Activated CD8-positive, alpha-beta T cell treated with anti-CD3 and anti-CD28 coated beads for 36 hours (primary cell): ENCODE measurements around the gene EIF4E2. TPM values are rescaled to one million over a fixed set of nuclear protein-coding genes. Genes with fewer than 3 reads are reported as not detected.
A peak's percentile ranks its signal among the peaks of the same experiment; 100 is the strongest.

Experiments
- ATAC-seq: fragments of 200-7000 bp; cut with Tn5 transposase; one replicate; pipeline ENCODE4 v1.10.0; 2021; ENCODE audit warnings: mild to moderate bottlenecking, moderate library complexity
- CTCF ChIA-PET: fragments of 350-600 bp; sonication (Branson Sonifier 250); formaldehyde crosslinking; loops from one replicate; lab custom pipeline; 2021; ENCODE audit warnings: antibody characterized with exemption; lab: Charles Lee
- POLR2A ChIA-PET: fragments of 350-600 bp; sonication (Branson Sonifier 250); formaldehyde crosslinking; loops from one replicate; lab custom pipeline; 2021; ENCODE audit warnings: antibody characterized with exemption; lab: Charles Lee
- DNase-seq: peaks from one replicate; pipeline ENCODE4 v3.0.0-alpha.2; 2020
- H3K27ac Mint-ChIP-seq: one replicate; pipeline ENCODE4 v1.8.0; 2021; ENCODE audit warnings: mild to moderate bottlenecking, mixed read lengths
- H3K27me3 Mint-ChIP-seq: one replicate; pipeline ENCODE4 v1.8.0; 2021; ENCODE audit warnings: mixed read lengths
- H3K36me3 Mint-ChIP-seq: one replicate; pipeline ENCODE4 v1.8.0; 2021; ENCODE audit warnings: low read depth, mixed read lengths
- H3K4me1 Mint-ChIP-seq: one replicate; pipeline ENCODE4 v1.8.0; 2021; ENCODE audit warnings: low read depth, mixed read lengths
- H3K4me3 Mint-ChIP-seq: one replicate; pipeline ENCODE4 v1.8.0; 2021; ENCODE audit warnings: mild to moderate bottlenecking, moderate library complexity, mixed read lengths
- H3K9me3 Mint-ChIP-seq: one replicate; pipeline ENCODE4 v1.8.0; 2021; ENCODE audit warnings: mixed read lengths
- CTCF ChIP-seq: fragments of 200-600 bp; IDR thresholded peaks from one replicate; pipeline ENCODE4 v1.8.0; 2022; ENCODE audit warnings: antibody characterized with exemption, mild to moderate bottlenecking
- intact Hi-C: fragments of 100-400 bp; cut with micrococcal nuclease; formaldehyde crosslinking; loops from one replicate; pipeline ENCODE4 v1.10.0; 2022
- total RNA-seq, 2 experiments: library from RNA; stranded (reverse); gene quantifications; one replicate each; pipeline ENCODE4 v1.2.3, GENCODE V29; 2021

EIF4E2 gene
- total RNA-seq, 2 experiments from 2014 or later, result 49.2 to 50.4 TPM

- Mint-ChIP-seq H3K36me3 (no peaks in the 10 kb centered on the region), H3K27me3 (peaks cover 4% of the 10 kb centered on the region), H3K4me3 (no peak within 1 kb of the TSS), H3K27ac (no peak within 1 kb of the TSS), H3K4me1 (peaks cover 9% of the 10 kb centered on the region), H3K9me3 (peaks cover 2% of the 10 kb centered on the region)
- POLR2A ChIA-PET, result interaction anchor here (0.6 to 1.7 kb wide), 3 partner anchors 8 to 14 kb away, joined by 3 to 6 read pairs (median 3); no protein-coding TSS in a partner anchor
- no peak for ATAC-seq
- no peak for DNase-seq
- no peak for TF ChIP-seq CTCF
- CTCF ChIA-PET, result no interaction called here
- intact Hi-C loops, result no loop called here
Measured at GRCh38 chr2:232539298-232540231, 10.9 kb upstream of the EIF4E2 start, which contains the start of gene CHRNG. TSS of gene CHRNG (plus strand) at chr2:232539692. CDS start at chr2:232539748, 56 bp downstream.

GRCh38 chr2:232540441-232541041, 9.9 kb upstream of the EIF4E2 start:
- peaks cover 11% of the 10 kb centered on the region for H3K4me1 Mint-ChIP-seq
- intact Hi-C loops, result no loop called here
- TF ChIP-seq CTCF, result no peak
- DNase-seq (no peak), ATAC-seq (no peak)
- peaks cover 5% of the 10 kb centered on the region for H3K36me3 Mint-ChIP-seq
- peaks cover 2% of the 10 kb centered on the region for H3K9me3 Mint-ChIP-seq
- H3K4me3 Mint-ChIP-seq, result no peak overlapping the region
- ChIA-PET CTCF (no interaction called here), POLR2A (interaction anchor here (0.6 to 1.7 kb wide), 3 partner anchors 9 to 15 kb away, joined by 3 to 6 read pairs (median 3); no protein-coding TSS in a partner anchor)
- peaks cover 2% of the 10 kb centered on the region for H3K27me3 Mint-ChIP-seq
- H3K27ac Mint-ChIP-seq, result no peak overlapping the region

GRCh38 chr2:232541195-232541960, 9.1 kb upstream of the EIF4E2 start:
- POLR2A ChIA-PET, result interaction anchor here (0.7 kb wide), 1 partner anchor 734 kb away, joined by 3 read pairs; no protein-coding TSS in a partner anchor
- no peaks in the 10 kb centered on the region for H3K9me3 Mint-ChIP-seq
- H3K36me3 Mint-ChIP-seq, result peaks cover 12% of the 10 kb centered on the region
- H3K4me1 Mint-ChIP-seq, result peaks cover 14% of the 10 kb centered on the region
- no peak for TF ChIP-seq CTCF
- H3K4me3 Mint-ChIP-seq, result no peak overlapping the region
- no peak overlapping the region for H3K27ac Mint-ChIP-seq
- intact Hi-C loops, result no loop called here
- DNase-seq, result no peak
- ATAC-seq, result peak; percentile 17
- H3K27me3 Mint-ChIP-seq, result peaks cover under 1% of the 10 kb centered on the region
- CTCF ChIA-PET, result no interaction called here

- intact Hi-C loops, result no loop called here
- Mint-ChIP-seq H3K4me3 (no peak overlapping the region), H3K9me3 (no peaks in the 10 kb centered on the region), H3K27me3 (no peaks in the 10 kb centered on the region), H3K4me1 (peaks cover 17% of the 10 kb centered on the region), H3K36me3 (peaks cover 20% of the 10 kb centered on the region), H3K27ac (no peak overlapping the region)
- TF ChIP-seq CTCF, result no peak
- ChIA-PET POLR2A (interaction anchor here (0.7 kb wide), 1 partner anchor 733 kb away, joined by 3 read pairs; no protein-coding TSS in a partner anchor), CTCF (no interaction called here)
- no peak for DNase-seq
- ATAC-seq, result no peak
Measured at GRCh38 chr2:232541961-232542714, 8.4 kb upstream of the EIF4E2 start.
